COLO829 (cell line): ENCODE data around the gene SPTBN5.

Experiments
- DNase-seq: peaks from one replicate; pipeline ENCODE4 v3.0.0; 2012; ENCODE audit warnings: low spot score

Gene SPTBN5

DNA sequence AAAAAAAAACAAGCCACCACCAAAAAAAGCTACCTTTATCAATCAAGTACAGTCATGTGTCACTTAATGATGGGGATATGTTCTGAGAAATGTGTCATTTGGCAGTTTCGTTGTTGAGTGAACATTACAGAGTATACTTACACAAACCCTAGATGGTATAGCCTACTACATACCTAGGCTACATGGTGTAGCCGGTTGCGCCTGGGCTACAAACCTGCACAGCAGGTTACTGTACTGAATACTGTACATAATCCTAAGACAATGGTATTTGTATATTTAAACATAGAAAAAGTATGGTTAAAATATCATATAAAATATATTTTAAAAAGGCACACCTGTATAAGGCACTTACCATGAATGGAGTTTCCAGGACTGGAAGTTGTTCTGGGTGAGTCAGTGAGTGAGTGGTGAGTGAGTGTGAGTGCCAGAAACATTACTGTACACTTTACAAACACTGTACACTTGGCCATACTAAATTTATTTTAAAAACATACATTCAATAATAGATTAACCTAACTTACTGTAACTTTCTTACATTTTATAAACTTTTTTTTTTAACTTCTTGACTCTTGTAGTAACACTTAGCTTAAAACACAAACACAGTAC, 91.9 kb downstream of the SPTBN5 start:
- no peak for DNase-seq

DNA sequence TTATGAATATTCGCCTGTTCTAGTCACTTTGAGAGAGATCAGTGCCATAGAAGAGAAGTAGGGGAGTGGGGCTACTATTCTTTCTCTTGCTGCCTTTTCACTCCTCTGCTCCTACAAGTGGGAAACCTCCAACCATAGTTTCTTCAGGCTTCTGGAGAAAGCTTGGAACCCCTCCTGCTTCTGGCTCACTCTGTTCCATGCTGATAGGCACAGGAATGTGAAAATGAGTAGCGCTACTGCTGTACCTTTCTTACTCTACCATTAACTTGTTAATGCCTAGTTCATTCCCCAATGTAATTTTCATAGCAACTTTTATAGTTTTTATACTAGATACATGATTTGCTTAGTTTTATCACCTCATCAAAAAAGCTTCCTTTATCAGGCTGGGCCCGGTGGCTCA, 92.7 kb downstream of the SPTBN5 start:
- DNase-seq, result no peak

DNA sequence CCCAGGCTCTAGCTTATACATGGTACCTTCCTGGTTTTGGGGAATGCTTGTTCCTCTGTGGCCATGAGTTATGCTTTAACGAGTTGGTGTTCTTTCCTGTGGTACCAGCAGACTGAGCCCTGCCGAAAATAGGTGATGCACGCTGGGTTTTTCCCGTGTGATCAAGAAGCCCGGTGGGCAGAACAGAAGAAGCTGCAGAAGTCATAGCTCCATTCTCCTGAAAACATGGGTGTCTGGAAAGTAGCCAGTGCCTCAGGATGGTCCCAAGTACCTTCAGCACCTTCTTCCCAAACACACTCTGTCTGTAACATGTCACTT, 94.4 kb downstream of the SPTBN5 start:
- no peak for DNase-seq

DNA sequence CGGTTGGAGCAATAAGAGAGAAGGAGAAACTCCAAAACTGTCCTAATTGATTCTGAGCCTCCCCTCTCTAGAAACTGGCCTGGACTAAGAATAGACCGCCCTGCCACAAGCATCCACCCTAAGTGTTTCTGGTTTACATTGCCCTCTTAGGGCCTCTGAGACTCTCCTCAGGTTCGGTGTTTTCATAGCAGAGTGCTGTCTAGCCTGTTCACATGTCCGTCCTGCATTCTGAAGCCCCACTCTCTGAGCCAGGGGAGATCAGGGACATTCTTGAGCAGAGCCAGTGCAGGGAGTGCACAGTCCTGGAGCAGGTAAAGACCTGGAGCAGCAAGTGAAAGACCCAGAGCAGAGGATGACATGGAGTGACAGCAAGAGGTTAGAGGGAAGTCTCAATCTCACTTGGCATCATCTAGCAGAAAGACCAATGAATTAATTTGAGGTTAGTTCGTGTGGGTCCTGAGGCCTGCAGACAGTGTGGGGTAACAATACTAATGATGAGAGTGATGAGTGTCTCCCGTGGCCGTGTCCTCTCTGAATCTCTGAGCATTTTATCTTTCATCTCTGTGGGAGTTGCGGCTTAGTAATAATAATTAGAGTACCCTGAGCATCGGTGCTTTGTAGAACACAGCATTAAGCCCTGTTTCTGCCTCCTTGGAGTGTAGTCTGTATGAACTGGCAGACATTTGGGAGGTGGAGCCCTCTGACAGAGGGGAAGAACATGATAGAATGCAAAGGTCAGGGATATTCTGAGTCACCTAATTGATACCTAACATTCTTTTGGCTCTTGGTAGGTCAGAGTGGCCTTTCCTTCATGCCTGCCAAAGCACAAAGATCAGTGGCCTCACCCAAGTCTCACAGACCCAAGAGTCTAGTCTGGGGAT, 95.0 kb downstream of the SPTBN5 start:
- DNase-seq, result no peak
